GM12801 (cell line): ENCODE measurements around the gene ASIC1.

Experiments
- TF ChIP-seq, protein P1 (sequence below): IDR thresholded peaks from one replicate; pipeline ENCODE4 v1.5.1; 2011; ENCODE audit warnings: control low read depth; ENCODE audit not compliant: insufficient read length; ENCODE audit errors: extremely low read depth

The ASIC1 gene

DNA sequence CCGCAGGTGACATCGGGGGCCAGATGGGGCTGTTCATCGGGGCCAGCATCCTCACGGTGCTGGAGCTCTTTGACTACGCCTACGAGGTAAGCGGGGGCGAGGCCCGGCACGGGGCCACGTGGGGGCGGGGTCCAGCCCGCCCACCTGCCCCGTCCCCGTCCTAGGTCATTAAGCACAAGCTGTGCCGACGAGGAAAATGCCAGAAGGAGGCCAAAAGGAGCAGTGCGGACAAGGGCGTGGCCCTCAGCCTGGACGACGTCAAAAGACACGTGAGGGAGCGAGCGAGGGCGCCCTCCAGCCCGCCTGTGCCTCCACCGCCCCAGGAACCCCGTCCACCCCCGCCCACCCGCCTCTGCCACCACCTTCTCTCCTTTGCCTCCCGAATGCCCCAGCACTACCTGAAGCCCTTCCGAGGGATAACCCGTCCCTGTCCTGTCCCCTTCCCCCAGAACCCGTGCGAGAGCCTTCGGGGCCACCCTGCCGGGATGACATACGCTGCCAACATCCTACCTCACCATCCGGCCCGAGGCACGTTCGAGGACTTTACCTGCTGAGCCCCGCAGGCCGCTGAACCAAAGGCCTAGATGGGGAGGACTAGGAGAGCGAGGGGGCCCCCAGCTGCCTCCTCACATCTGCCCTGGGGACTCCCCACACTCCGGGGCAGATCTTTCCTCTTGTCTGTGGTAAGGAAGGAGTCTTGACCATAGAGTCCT, 23.9 kb downstream of the ASIC1 start:
- TF ChIP-seq, protein P1, sequence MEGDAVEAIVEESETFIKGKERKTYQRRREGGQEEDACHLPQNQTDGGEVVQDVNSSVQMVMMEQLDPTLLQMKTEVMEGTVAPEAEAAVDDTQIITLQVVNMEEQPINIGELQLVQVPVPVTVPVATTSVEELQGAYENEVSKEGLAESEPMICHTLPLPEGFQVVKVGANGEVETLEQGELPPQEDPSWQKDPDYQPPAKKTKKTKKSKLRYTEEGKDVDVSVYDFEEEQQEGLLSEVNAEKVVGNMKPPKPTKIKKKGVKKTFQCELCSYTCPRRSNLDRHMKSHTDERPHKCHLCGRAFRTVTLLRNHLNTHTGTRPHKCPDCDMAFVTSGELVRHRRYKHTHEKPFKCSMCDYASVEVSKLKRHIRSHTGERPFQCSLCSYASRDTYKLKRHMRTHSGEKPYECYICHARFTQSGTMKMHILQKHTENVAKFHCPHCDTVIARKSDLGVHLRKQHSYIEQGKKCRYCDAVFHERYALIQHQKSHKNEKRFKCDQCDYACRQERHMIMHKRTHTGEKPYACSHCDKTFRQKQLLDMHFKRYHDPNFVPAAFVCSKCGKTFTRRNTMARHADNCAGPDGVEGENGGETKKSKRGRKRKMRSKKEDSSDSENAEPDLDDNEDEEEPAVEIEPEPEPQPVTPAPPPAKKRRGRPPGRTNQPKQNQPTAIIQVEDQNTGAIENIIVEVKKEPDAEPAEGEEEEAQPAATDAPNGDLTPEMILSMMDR: no peak

DNA sequence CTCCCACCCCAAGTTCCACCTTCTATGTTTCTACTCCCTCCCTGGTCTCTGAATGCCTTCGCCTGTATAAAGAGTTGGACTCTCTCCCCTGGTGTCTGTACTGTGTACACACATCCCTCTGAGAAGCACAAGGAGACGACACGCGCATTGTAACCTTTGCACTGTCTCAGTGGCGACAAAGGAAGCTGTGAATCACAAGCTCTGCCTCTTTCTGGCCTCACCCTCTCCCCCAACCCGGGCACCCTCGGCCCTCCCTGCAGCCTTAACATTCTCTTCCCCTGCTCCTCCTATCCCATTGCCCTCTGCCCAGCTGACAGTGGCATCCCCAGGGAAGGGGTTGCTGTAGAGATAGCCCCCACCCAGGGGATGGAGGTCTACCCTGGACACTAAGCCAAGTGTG, 25.2 kb downstream of the ASIC1 start:
- TF ChIP-seq, protein P1: no peak

DNA sequence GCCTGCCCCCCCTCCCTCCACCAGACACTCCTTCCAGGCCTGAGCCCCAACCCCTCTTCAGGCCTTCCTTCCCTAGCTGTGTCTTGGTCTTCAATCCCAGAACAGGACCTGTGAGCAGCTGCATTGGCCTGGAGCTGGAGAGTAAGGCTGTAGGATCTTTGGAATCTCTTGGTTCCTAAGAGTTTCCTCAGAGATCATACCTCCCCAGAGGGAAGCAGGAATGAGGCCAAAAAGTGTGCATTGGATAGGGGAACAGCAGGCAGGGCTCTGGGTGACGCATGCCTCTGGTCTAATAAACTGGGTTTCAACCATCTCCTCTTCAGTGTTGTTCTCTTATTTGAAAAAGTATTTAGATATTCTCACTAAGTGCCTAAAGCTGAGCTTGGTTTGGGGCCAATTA, 25.9 kb downstream of the ASIC1 start:
- TF ChIP-seq, protein P1: no peak

DNA sequence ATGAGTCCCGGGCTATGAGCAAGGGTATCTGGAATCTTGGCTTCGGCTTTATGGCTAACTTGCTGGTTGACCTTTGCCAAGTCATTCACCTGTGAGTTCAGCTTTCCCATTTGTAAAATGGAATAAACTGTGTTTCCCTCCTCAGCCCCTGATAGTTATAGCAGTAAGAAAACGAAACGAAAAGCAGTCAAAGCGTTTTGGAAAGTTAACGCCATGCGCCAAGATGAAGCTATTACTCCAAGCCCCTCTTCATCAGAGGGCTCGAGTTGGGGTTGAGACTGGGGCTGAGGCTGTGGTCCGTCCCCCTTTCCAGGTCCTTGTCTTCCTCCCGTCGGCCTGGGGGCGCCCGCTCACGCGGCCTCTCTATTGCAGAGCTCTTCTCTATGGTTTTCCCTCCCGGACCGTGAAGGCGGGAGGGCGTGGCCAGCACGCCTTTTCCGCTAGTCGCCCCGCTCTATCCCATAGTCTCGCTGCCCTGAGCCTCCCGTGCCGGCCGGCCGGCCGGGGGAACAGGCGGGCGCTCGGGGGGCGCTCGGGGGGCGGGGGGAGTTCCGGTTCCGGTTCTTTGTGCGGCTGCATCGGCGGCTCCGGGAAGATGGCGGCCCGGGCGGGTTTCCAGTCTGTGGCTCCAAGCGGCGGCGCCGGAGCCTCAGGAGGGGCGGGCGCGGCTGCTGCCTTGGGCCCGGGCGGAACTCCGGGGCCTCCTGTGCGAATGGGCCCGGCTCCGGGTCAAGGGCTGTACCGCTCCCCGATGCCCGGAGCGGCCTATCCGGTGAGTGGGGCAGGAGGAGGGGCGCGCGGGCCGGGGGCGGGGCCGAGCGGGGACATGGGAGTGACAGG, 27.6 kb downstream of the ASIC1 start, which contains the start of gene SMARCD1:
TSS of gene SMARCD1 (plus strand) at position 568 of the 840 bp plus-strand sequence. CDS start at position 596, 28 bp downstream.
- TF ChIP-seq, protein P1: no peak

DNA sequence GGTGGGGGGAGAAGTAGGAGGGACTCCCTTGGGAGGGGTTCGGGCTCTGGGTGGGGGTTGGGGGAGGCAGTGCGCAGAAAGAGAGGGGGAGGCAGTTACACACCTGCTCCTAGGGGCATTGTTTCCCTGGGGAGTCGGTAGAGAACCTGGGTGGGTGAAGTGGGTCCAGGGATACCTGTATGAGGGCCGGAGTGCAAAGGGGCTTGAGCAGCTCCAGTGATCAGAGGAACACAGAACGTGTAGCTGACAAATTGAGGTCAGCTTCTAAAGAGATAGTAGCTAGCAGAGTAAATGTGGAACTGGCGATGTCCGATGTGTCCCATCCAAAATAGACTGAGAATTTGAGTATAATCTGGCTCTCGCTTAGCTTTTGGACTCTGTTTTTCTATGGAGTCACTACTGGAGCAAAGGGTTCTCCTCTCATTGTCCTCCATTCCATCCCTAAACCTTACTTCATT, 28.2 kb downstream of the ASIC1 start:
- TF ChIP-seq, protein P1: no peak

DNA sequence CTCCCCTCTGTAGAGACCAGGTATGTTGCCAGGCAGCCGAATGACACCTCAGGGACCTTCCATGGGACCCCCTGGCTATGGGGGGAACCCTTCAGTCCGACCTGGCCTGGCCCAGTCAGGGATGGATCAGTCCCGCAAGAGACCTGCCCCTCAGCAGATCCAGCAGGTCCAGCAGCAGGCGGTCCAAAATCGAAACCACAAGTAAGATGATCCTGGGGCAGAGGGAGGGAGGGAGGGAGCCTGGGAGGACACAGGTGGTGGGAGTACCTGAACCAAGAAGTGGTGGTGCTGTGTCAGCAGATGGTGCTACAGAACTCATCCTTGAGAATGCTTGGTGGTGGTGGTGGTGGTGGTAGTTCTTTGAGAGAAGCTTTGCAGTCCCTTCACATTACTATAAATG, 28.8 kb downstream of the ASIC1 start:
- TF ChIP-seq, protein P1: no peak

DNA sequence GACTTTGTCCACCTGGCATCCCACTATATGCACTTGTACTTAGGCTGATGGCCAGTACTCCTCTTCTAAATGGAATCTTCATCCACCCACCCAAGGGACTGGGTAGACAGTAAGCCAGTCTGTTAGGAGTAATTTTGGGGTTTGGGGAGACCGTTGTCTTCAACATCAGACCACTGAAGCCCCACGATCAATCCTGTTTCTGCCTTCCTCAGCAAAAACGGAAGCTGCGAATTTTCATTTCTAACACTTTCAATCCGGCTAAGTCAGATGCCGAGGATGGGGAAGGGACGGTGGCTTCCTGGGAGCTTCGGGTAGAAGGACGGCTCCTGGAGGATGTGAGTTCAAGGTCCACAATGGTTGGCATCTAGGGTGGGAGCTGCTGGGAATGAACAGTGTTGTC, 29.8 kb downstream of the ASIC1 start:
- TF ChIP-seq, protein P1: no peak
